WTC11 (cell line): ENCODE measurements around the gene SH3D19.

Experiments
- ATF1 ChIP-seq: sonication (generic); formaldehyde crosslinking; IDR thresholded peaks from 2 replicates; pipeline ENCODE4 v1.8.1; 2023; ENCODE audit warnings: mild to moderate bottlenecking, moderate library complexity, missing genetic modification reagents
- CREB1 ChIP-seq: sonication (generic); formaldehyde crosslinking; IDR thresholded peaks from 2 replicates; pipeline ENCODE4 v1.8.0; 2023; ENCODE audit warnings: mild to moderate bottlenecking, missing genetic modification reagents
- ELF4 ChIP-seq: sonication (generic); formaldehyde crosslinking; IDR thresholded peaks from 2 replicates; pipeline ENCODE4 v1.8.1; 2022; ENCODE audit warnings: low read depth, mild to moderate bottlenecking, moderate library complexity, missing genetic modification reagents
- GRHL2 ChIP-seq: fragments of 250-450 bp; sonication (Bioruptor Pico); IDR thresholded peaks from 2 replicates; pipeline ENCODE4 v1.8.0; 2022; ENCODE audit warnings: mild to moderate bottlenecking, moderate library complexity; ENCODE audit not compliant: insufficient replicate concordance, severe bottlenecking
- NR2C2 ChIP-seq: sonication (generic); formaldehyde crosslinking; IDR thresholded peaks from 2 replicates; pipeline ENCODE4 v1.8.0; 2022; ENCODE audit warnings: mild to moderate bottlenecking, missing genetic modification reagents
- SMAD3 ChIP-seq: sonication (generic); formaldehyde crosslinking; IDR thresholded peaks from 2 replicates; pipeline ENCODE4 v1.8.0; 2022; ENCODE audit warnings: missing genetic modification reagents, mild to moderate bottlenecking, borderline replicate concordance
- SP1 ChIP-seq: sonication (generic); formaldehyde crosslinking; conservative IDR thresholded peaks from 2 replicates; pipeline ENCODE4 v1.8.1; 2022; ENCODE audit warnings: missing genetic modification reagents
- TEAD4 ChIP-seq: sonication (generic); formaldehyde crosslinking; IDR thresholded peaks from 2 replicates; pipeline ENCODE4 v1.8.0; 2022; ENCODE audit warnings: mild to moderate bottlenecking, missing genetic modification reagents
- ZNF219 ChIP-seq: sonication (generic); formaldehyde crosslinking; IDR thresholded peaks from 2 replicates; pipeline ENCODE4 v1.8.0; 2023; ENCODE audit warnings: missing genetic modification reagents, mild to moderate bottlenecking, borderline replicate concordance
- TF ChIP-seq, protein P1 (sequence below): sonication (generic); formaldehyde crosslinking; IDR thresholded peaks from 2 replicates; pipeline ENCODE4 v1.8.0; 2022; ENCODE audit warnings: mild to moderate bottlenecking, missing genetic modification reagents
- TF ChIP-seq, protein P2 (sequence below): sonication (generic); formaldehyde crosslinking; conservative IDR thresholded peaks from 2 replicates; pipeline ENCODE4 v1.8.1; 2022; ENCODE audit warnings: mild to moderate bottlenecking, missing genetic modification reagents
- TF ChIP-seq, protein P3 (sequence below): fragments of 200-600 bp; IDR thresholded peaks from 2 replicates; pipeline ENCODE4 v1.8.0; 2022; ENCODE audit warnings: antibody characterized with exemption
- TF ChIP-seq, protein P4 (sequence below): sonication (generic); formaldehyde crosslinking; IDR thresholded peaks from 2 replicates; pipeline ENCODE4 v1.8.0; 2022; ENCODE audit warnings: mild to moderate bottlenecking, missing genetic modification reagents
- TF ChIP-seq, protein P5 (sequence below): sonication (generic); formaldehyde crosslinking; IDR thresholded peaks from 2 replicates; pipeline ENCODE4 v1.8.0; 2023; ENCODE audit warnings: missing genetic modification reagents, mild to moderate bottlenecking, borderline replicate concordance

DNA sequence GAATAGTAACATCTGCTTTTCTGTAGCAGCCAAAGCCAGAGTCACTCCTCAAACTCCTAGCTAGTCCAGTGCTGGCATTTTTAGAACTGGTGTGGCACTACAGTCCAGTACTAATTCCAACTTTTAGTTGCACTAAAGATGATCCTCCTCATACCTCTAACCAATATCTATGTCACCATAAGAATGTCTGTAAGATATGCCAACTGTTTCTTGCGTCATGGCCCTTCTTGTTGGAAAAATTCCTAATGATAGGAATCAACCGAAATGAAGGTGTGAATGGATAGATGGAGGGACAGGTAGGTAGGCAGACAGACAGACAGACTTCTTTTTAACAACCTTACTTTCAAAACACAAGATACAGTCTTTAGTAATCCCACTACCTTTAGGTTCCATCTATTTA is 123.0 kb downstream of the SH3D19 start:
- TF ChIP-seq NR2C2 = no peak
- TF ChIP-seq, protein P1, sequence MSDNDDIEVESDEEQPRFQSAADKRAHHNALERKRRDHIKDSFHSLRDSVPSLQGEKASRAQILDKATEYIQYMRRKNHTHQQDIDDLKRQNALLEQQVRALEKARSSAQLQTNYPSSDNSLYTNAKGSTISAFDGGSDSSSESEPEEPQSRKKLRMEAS (CRISPR knock-in tag) = no peak
- TF ChIP-seq, protein P2, sequence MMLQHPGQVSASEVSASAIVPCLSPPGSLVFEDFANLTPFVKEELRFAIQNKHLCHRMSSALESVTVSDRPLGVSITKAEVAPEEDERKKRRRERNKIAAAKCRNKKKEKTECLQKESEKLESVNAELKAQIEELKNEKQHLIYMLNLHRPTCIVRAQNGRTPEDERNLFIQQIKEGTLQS = no peak
- TF ChIP-seq GRHL2 (CRISPR knock-in tag) = no peak
- no peak for TF ChIP-seq ELF4 (CRISPR knock-in tag)
- TF ChIP-seq CREB1 (CRISPR knock-in tag) = no peak
- TF ChIP-seq, protein P3, sequence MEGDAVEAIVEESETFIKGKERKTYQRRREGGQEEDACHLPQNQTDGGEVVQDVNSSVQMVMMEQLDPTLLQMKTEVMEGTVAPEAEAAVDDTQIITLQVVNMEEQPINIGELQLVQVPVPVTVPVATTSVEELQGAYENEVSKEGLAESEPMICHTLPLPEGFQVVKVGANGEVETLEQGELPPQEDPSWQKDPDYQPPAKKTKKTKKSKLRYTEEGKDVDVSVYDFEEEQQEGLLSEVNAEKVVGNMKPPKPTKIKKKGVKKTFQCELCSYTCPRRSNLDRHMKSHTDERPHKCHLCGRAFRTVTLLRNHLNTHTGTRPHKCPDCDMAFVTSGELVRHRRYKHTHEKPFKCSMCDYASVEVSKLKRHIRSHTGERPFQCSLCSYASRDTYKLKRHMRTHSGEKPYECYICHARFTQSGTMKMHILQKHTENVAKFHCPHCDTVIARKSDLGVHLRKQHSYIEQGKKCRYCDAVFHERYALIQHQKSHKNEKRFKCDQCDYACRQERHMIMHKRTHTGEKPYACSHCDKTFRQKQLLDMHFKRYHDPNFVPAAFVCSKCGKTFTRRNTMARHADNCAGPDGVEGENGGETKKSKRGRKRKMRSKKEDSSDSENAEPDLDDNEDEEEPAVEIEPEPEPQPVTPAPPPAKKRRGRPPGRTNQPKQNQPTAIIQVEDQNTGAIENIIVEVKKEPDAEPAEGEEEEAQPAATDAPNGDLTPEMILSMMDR = no peak
- no peak for TF ChIP-seq ZNF219 (CRISPR knock-in tag)
- TF ChIP-seq SP1 (CRISPR knock-in tag) = no peak
- TF ChIP-seq, protein P4, sequence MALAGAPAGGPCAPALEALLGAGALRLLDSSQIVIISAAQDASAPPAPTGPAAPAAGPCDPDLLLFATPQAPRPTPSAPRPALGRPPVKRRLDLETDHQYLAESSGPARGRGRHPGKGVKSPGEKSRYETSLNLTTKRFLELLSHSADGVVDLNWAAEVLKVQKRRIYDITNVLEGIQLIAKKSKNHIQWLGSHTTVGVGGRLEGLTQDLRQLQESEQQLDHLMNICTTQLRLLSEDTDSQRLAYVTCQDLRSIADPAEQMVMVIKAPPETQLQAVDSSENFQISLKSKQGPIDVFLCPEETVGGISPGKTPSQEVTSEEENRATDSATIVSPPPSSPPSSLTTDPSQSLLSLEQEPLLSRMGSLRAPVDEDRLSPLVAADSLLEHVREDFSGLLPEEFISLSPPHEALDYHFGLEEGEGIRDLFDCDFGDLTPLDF (CRISPR knock-in tag) = no peak
- TF ChIP-seq, protein P5, sequence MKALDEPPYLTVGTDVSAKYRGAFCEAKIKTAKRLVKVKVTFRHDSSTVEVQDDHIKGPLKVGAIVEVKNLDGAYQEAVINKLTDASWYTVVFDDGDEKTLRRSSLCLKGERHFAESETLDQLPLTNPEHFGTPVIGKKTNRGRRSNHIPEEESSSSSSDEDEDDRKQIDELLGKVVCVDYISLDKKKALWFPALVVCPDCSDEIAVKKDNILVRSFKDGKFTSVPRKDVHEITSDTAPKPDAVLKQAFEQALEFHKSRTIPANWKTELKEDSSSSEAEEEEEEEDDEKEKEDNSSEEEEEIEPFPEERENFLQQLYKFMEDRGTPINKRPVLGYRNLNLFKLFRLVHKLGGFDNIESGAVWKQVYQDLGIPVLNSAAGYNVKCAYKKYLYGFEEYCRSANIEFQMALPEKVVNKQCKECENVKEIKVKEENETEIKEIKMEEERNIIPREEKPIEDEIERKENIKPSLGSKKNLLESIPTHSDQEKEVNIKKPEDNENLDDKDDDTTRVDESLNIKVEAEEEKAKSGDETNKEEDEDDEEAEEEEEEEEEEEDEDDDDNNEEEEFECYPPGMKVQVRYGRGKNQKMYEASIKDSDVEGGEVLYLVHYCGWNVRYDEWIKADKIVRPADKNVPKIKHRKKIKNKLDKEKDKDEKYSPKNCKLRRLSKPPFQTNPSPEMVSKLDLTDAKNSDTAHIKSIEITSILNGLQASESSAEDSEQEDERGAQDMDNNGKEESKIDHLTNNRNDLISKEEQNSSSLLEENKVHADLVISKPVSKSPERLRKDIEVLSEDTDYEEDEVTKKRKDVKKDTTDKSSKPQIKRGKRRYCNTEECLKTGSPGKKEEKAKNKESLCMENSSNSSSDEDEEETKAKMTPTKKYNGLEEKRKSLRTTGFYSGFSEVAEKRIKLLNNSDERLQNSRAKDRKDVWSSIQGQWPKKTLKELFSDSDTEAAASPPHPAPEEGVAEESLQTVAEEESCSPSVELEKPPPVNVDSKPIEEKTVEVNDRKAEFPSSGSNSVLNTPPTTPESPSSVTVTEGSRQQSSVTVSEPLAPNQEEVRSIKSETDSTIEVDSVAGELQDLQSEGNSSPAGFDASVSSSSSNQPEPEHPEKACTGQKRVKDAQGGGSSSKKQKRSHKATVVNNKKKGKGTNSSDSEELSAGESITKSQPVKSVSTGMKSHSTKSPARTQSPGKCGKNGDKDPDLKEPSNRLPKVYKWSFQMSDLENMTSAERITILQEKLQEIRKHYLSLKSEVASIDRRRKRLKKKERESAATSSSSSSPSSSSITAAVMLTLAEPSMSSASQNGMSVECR (CRISPR knock-in tag) = no peak
- TF ChIP-seq TEAD4 (CRISPR knock-in tag) = no peak
- TF ChIP-seq SMAD3 (CRISPR knock-in tag) = no peak
- TF ChIP-seq ATF1 (CRISPR knock-in tag) = no peak
